GM21423 (cell line): ENCODE measurements around the gene COPS6.
A peak's percentile ranks its signal among the peaks of the same experiment; 100 is the strongest.

ENCODE experiments used
- ATAC-seq: cut with Tn5 transposase; IDR thresholded peaks from one replicate; pipeline ENCODE4 v1.9.1; 2021; ENCODE audit warnings: mild to moderate bottlenecking, moderate library complexity; ENCODE audit not compliant: unreplicated experiment

COPS6 gene

DNA sequence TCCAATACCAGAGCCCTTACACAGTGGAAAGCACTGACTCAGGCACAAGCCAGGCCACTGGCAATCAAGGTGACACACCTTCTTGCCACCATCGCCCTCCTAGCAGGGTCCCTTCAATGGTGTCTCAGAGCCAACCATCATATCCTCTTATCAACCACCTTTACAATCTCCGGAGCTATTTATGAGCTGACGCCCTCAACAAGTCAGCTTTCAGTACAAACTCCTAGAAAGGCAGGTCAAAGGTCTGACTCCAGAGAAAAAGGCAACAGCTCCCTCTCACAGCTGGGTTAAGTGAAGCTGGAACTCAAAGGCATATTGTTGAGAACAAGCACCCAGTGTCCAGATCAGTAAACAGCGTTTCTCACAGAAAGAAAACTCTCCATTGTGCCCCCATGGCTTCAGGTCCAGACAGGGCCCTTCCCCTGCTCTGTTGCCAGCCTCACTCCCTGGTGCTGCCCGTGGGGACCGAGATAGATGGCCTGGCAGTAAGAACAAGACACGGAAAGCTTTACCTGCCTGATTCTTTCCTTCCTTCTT is 9.7 kb upstream of the COPS6 start:
- ATAC-seq = no peak

DNA sequence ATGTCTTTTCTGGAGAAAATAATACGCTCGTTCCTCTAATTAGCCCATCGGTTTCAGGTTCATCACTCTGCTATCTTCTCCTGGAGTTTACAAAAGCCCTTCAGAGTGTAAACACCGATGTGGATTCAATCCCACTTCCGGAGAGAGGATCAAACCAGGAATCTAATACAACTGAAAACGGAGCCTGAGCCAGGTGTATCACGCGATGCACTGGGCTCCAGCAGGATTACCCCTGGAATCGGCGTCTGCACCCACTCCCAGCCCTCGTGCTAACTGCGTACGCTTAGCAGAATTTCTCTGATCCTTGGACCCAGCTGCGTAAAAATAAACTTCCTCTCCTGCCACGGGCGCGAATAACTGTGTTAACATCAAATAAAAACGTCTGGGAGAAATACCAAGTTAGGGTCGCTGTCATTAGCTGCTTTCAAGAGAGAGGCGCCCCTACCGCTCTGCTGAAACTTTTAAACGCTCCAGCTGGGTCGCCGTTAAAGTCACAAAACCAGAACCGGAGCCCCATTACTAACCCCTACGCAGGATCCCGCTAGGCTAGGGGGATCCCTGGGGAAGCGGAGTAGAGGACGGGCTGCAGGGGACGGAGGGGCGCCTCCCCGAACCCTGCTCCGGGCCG is 7.7 kb upstream of the COPS6 start:
- ATAC-seq = no peak

DNA sequence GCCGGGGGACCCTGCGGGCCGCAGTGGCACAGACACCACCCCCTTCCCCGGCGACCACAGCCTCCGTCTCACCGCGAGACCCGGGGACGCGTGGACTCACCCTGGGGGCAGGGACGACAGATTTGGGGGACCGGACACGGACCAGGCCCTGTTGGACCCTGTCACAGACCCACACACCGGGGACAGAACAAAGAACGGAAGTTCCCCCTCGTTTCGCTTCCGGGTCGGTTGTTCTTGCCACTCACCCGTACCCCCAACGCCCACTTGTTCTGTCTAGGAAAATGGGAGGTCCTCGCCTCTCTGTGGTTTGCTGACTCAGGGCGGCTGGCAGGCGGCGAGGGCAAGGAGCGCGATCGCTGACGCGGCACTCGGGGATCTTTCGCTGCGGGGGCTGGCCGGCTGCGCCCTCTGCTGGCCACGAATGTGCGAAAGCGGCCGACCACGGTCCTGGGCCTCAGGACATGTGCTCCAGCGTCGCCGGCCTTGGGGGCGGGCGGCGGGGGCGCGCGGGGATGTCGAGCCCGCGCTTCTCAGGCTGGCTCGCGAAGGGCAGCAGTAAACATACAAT is 7.2 kb upstream of the COPS6 start, which contains the start of gene ZNF3:
ZNF3 (minus strand) TSS at position 189 of the 568 bp plus-strand sequence. CDS start 4,366 bp downstream, outside the sequence.
- ATAC-seq = peak; percentile 77

DNA sequence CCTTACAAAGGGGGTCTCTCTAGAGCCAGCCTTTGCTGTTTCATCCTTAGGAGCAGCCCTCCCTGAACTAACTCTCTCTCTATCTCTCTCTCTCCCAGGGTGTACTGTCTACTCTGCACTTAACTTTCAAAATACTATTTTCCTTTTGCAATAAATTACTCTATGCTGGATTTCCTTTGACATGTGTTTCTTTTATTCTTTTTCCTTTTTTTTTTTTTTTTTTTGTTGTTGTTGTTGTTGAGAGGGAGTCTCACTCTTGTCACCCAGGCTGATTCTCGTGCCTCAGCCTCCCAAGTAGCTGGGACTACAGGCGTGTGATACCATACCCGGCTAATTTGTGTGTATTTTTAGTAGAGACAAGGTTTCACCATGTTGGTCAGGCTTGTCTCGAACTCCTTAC is 5.8 kb upstream of the COPS6 start:
- no peak for ATAC-seq

DNA sequence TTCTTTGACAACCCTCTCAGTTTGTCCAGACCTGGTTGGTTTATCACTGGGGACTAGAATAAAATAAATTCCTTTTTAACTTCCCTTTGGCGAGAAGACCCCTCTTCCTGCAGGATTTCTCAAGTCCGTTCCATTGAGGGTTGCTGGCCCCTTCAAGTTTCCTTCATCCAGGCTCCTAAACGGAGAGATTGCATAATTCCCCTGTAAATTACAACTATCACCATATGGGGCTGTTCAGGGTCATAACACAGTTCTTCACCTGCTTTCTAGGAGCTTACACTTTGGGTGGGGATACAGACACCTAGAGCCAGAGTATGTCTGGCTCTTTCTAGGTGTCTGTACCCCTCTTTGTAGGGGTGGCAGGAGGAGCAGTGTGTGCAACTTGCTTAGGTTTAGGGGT is 3.3 kb upstream of the COPS6 start:
- ATAC-seq = no peak

DNA sequence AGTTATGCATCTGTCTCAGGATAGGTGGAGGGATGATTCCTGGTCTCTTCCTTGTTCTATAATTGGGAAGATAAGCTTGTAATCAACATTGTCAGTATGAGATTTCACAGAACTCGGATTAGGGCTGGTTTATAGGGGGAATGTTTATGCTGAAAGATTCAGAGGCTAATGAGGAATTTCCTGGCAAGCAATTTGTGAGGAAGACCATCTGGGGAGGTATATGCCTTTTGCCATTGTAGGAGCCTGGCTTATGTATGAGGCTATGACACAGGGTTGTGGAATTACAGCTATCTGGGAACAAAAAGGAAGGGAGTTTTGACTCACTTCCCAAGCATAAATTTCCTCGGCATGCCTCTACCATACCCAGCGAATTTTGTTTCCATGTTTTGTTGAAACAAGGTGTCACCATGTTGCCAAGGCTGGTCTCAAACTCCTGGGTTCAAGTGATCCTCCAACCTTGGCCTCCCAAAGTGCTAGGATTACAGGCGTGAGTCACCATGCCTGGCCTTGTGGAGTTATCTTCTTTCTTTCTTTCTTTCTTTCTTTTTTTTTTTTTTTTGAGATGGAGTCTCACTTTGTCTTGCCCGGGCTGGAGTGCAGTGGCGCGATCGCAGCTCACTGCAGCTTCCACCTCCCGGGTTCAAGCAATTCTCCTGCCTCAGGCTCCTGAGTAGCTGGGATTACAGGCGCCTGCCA is 1.6 kb upstream of the COPS6 start:
- no peak for ATAC-seq

DNA sequence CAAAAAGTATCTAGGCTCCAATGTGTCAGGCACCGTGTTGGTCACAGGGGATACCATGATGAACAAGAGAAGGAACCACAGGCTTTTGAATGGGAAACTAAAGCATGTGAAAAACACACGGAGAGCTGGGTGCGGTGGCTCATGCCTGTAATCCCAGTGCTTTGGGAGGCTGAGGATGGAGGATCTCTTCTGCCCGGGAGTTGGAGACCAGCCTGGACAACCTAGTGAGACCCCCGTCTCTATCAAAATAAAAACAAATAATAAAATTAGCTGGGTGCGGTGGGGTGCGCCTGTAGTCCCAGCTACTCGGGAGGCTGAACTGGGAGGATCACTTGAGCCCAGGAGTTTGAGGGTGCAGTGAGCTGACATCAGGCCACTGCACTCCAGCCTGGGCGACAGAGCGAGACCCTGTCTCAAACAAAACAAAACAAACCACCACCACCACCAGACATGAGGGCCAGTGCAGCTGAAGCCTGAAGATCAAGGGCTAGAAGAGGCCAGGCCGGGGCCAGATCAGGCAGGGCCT is 611 bp upstream of the COPS6 start:
- peak; percentile 13 for ATAC-seq

DNA sequence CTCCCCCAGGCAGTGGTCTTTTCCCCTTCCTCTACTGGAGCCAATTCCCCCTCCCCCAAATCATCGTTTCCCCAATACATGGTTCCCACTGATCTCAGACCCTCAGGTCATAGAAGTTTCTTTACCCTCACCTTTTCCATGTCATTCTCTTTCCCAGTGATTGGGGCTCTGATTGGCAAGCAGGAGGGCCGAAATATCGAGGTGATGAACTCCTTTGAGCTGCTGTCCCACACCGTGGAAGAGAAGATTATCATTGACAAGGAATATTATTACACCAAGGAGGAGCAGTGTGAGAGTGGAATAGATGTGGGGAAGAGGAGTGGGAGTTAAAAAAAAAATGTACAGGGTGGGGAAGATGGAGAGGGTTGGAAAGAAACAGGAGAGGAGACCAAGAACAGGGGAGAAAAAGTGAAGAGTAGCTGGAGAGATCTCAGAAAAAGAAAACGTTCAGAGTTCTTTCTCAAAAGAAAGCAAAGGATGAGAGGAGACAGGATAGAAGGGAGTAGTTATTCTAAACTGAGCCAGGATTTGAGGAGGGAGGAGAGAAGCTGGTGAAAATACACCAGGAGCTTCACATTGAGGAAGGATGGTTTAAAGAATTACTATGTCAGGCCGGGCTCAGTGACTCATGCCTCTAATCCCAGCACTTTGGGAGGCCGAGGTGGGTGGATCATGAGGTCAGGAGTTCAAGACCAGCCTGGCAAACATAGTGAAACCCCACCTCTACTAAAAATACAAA is 858 bp downstream of the COPS6 start:
- no peak for ATAC-seq

DNA sequence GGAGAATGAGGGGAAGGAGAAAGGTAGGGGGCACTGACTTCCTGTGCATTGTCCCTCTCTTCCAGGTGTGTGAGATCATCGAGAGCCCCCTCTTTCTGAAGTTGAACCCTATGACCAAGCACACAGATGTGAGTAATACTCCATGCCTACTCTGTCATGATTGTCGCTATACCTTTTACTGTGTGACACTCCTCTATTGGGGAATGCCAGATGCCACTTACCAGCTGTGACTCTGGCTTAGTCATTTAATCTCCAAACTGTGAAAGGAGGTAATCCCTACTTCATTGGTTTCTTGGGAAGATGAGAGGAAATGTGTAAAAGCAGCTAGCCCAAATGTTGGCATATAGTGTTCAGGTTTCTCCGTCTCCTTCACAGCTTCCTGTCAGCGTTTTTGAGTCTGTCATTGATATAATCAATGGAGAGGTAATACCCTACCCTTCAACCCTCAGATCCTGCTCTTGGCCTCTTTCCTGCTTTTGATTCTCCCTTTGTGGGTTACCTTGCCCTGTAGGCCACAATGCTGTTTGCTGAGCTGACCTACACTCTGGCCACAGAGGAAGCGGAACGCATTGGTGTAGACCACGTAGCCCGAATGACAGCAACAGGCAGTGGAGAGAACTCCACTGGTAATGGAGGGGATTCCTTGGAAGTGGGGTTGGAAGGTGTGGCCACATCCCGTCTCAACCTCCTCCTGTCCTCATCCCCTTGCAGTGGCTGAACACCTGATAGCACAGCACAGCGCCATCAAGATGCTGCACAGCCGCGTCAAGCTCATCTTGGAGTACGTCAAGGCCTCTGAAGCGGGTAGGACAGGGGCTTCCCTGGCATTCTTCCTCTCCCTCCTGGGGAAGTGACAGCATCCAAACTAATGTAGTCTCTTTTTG is 2.0 kb downstream of the COPS6 start:
- no peak for ATAC-seq

DNA sequence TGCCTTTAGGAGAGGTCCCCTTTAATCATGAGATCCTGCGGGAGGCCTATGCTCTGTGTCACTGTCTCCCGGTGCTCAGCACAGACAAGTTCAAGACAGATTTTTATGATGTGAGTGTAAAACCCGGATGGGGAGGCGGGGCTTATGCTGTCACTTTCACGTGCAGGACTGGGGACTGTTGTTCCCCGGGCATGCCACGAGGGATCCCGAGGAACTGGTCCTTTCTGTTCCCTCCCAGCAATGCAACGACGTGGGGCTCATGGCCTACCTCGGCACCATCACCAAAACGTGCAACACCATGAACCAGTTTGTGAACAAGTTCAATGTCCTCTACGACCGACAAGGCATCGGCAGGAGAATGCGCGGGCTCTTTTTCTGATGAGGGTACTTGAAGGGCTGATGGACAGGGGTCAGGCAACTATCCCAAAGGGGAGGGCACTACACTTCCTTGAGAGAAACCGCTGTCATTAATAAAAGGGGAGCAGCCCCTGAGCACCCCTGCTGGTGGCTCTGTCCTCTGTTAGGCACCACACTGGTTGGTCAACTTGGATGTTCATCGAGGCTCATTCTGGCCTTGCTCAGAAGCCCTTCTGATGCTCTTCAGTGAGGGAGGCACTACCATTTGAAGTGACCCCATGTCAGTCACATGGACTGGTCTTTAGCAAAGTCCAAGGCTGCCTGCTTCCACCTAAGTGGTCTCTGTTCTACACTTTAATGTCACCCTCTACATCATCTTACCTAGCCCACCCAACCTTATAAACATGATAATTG is 2.8 kb downstream of the COPS6 start:
- no peak for ATAC-seq

DNA sequence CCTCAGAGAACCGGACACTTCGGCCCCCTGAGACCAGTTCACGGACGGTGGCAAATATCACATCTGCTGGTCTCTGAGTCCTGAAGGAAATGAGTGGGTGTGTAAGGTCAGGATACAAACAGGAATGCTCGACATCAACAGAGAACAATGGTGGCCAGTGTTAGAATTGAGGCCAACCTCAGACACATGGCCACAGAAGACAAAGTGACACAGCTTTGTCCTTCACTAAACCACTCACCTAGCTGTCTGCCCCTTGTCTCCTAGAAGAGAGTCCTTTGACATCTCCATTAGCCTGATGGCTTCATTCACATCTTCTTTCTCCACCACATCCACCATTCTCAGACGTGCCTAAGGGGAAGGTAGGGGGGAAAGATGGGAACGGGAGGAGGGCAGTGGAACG is 4.3 kb downstream of the COPS6 start:
- ATAC-seq = no peak

DNA sequence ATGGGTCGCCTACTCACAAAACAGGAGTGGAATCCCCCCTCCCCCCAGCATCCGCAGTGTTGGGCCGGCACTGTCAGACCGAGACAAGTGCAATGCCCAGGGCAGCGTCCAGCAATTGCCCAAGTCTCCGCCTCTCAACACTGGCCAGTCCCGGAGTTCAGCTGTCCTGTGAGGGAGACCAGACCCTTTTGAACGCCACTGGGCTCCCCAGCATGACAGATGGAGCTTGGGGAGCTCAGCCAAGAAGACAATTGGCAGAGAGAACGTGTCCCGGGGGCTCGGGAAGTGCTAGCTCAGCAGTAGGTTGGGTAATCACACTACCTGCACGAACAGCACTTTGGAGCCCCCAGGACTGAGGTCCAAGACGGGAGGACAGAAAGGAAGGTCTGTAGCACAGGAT is 4.7 kb downstream of the COPS6 start:
- no peak for ATAC-seq

DNA sequence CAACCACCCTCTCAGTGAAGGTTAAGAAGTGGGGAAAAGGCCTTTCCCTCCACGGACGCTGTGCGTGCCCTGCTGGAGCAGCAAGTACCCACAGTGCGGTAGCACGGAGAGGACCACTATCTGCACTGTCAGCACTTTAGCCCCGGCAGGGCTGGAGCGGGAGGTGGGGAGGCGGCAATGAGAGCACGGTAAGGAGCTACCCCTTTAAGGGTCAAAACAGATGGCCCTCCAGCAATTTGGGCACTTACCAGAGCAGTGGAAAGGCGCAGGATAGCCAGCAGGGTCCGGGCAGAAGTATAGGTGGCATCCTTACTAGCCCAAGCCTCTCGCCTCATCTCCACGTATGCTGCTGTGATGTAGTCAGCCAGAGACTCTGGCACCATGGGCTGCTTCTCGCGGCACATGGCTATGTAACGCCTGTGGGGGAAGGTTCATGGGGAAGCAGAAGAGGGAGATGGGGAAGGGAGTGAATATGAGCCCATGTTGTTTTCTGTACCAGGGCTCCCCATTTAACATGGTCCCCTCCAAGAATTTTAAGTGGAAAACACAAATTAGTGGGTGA is 5.2 kb downstream of the COPS6 start:
- ATAC-seq = no peak

DNA sequence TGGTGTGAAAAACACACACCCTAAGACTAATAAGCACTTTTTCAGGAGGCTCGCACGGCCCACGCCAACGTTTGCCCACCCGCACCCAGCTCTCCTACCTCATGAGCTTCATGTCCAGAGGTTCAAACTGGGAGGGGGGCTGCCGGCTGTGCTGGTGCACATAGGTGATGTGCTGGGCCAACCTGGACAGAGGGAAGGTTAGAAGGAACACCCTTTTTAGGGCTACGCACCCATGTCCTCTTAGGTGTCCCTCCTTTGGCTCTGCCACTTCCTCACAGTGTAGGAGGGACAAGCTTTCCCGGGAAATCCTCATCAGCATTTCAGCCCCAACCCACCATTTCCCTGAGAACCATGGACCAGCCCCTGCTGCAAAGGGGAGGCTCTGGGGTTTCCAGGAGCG is 6.5 kb downstream of the COPS6 start:
- no peak for ATAC-seq

DNA sequence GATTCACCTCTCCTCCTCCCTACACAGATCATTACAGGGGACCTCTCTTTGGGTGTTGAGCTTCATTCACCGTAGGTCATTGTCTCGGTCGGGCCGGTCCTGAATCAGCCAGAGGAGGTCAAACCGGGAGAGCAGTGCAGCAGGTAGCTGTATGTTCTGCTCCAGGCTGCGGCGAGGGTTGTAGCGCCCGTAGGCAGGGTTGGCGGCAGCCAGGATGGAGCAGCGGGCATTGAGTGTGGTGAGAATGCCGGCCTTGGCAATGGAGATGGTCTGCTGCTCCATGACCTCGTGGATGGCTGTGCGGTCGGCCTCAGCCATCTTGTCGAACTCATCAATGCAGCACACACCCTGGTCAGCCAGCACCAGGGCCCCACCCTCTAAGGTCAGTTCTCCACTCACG is 6.9 kb downstream of the COPS6 start:
- no peak for ATAC-seq

DNA sequence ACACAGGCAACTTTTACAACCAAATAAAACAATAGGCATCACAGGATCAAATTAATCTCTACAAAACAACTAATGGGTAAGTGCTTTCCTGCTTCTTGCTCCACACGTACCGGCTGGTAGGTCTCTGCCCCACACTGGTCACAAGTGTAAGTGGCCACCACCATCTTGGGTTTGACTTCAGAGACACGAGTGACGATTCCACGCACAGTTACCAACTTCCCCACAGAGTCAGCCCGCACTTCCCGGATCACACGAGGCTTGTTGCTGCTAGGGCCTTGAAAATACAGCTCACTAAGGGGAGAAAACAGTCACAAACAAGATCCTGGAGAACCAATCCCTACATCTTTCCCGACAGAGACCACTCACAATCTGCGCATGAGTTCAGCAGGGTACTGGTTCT is 10.1 kb downstream of the COPS6 start:
- no peak for ATAC-seq

DNA sequence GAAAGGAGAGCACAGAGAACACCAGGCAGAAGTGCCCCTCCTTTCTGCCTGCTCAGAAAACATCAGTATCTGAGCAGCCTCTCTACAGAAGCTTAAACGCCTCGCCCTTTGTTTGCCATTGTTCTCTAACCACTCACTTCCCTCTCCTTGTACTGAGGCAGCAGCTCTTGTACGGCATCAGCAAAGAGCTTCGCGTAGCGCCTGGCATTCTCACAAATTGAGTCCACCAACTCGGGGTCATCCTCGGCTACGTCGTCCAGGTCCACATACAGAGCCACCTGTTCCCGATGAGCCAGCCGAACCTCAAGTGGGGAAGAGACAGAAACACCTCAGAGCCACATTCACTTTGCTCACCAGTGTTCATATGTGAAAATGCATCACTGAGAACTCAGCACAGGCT is 10.7 kb downstream of the COPS6 start:
- no peak for ATAC-seq

DNA sequence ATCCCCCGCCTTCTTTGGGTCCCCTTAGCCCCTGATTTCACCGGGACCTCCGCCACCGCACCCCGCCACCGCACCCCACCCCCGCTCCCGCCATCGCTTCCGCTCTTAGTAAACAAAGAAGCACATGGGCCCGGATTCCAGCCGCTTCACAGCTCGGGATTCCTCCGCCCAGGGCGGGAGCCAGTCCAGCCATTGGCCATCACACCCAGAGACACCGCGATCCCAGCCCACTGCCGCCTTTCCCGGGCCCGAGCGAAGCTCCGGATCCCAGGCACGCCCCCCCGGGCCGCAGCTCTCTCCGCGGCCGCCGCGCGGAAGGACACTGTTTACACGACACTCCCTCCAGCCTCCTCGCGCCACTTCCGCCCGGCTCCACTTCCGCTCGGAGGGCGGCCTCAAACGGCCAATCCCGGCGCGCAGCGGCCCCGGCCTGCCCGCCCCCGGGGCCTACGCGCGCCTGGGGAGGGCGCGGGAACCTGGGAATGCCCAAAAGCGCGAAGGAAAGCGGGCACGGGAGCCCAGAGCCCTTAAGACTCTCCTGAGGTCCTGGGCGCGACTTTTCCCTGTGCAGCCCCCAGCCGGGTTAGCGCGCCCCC is 11.7 kb downstream of the COPS6 start:
- ATAC-seq = peak; percentile 60
